Measurements from ENCODE around the gene APBB1.

GRCh38 chr11:6351782-6352382 lies 67.0 kb downstream of the APBB1 start:
- TF ChIP-seq CTCF (IDR thresholded peaks at IDR 0.05) (no peak), POLR2A (IDR thresholded peaks at IDR 0.05) (no peak), EP300 (IDR thresholded peaks at IDR 0.05) (no peak), POLR2AphosphoS5 (IDR thresholded peaks at IDR 0.05) (no peak)
